ENCODE data around the gene TM9SF4. TPM values are rescaled to one million over a fixed set of nuclear protein-coding genes. Genes with fewer than 3 reads are reported as not detected.

The TM9SF4 gene
- total RNA-seq, 2 donors from 2014 or later = 77.2 to 84.8 TPM

GRCh38 chr20:32078791-32079190, 30.7 kb upstream of the TM9SF4 start:
- Mint-ChIP-seq H3K27me3 (ENCODE audit: insufficient read depth) (peaks cover 14% of the 10 kb centered on the region), H3K4me1 (no peaks in the 10 kb centered on the region), H3K36me3 (ENCODE audit: low read depth) (no peaks in the 10 kb centered on the region), H3K27ac (no peak overlapping the region), H3K9me3 (no peaks in the 10 kb centered on the region), H3K4me3 (no peak overlapping the region)
- no peak for DNase-seq
- H3K4me1 ChIP-seq (ENCODE audit: control insufficient read depth, insufficient read depth, low read length) = no peaks in the 10 kb centered on the region
- H3K4me3 ChIP-seq (ENCODE audit: low read length) = no peak overlapping the region
- no peak overlapping the region for H3K9ac ChIP-seq (ENCODE audit: extremely low read depth, low read length, poor library complexity, severe bottlenecking)
- TF ChIP-seq CTCF (conservative IDR thresholded peaks at IDR 0.05) = no peak
- H3K27me3 ChIP-seq (ENCODE audit: control insufficient read depth, insufficient read depth, low read length, poor library complexity, severe bottlenecking) = peaks cover 6% of the 10 kb centered on the region
- H3K27ac ChIP-seq (ENCODE audit: low read depth, low read length) = no peak overlapping the region
- no peaks in the 10 kb centered on the region for H3K36me3 ChIP-seq (ENCODE audit: control insufficient read depth, insufficient read depth, low read length)
- H3K9me3 ChIP-seq (ENCODE audit: control insufficient read depth, low read length) = no peaks in the 10 kb centered on the region

- H3K36me3 ChIP-seq (ENCODE audit: control insufficient read depth, insufficient read depth, low read length) = no peaks in the 10 kb centered on the region
- H3K9me3 ChIP-seq (ENCODE audit: control insufficient read depth, low read length) = no peaks in the 10 kb centered on the region
- Mint-ChIP-seq H3K4me1 (no peaks in the 10 kb centered on the region), H3K27ac (no peak overlapping the region), H3K27me3 (ENCODE audit: insufficient read depth) (peaks cover 14% of the 10 kb centered on the region), H3K9me3 (no peaks in the 10 kb centered on the region), H3K36me3 (ENCODE audit: low read depth) (no peaks in the 10 kb centered on the region), H3K4me3 (no peak overlapping the region)
- H3K9ac ChIP-seq (ENCODE audit: extremely low read depth, low read length, poor library complexity, severe bottlenecking) = no peak overlapping the region
- H3K27ac ChIP-seq (ENCODE audit: low read depth, low read length) = no peak overlapping the region
- WGBS, 2 experiments (ENCODE audit: insufficient coverage in 1 of 2, insufficient read length in 1 of 2) = 81 to 89% methylated on average over 5 to 8 of the region's 8 CpGs
- no peak for TF ChIP-seq CTCF (conservative IDR thresholded peaks at IDR 0.05)
- H3K27me3 ChIP-seq (ENCODE audit: control insufficient read depth, insufficient read depth, low read length, poor library complexity, severe bottlenecking) = peaks cover 6% of the 10 kb centered on the region
- DNase-seq = no peak
- no peaks in the 10 kb centered on the region for H3K4me1 ChIP-seq (ENCODE audit: control insufficient read depth, insufficient read depth, low read length)
- H3K4me3 ChIP-seq (ENCODE audit: low read length) = no peak overlapping the region
Measured at GRCh38 chr20:32079655-32080109, 29.8 kb upstream of the TM9SF4 start.

DNA sequence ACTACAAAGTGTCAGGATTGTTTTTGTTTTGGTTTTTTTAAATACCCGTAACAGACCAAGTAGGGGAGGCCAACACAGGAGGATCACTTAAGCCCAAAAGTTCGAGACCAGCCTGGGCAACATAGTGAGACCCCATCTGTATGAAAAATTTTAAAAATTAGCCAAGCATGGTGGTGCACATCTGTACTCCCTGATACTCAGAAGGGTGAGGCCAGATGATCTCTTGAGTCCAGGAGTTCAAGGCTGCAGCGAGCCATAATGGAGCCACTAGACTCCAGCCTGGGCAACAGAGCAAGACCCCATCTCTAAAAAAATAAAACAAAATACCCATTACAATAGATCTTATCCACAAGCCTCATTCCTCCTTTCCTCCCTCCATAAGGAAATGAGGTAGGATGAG, 28.7 kb upstream of the TM9SF4 start:
- no peak overlapping the region for H3K27ac ChIP-seq (ENCODE audit: low read depth, low read length)
- Mint-ChIP-seq H3K27me3 (ENCODE audit: insufficient read depth) (peaks cover 6% of the 10 kb centered on the region), H3K4me1 (no peaks in the 10 kb centered on the region), H3K27ac (no peak overlapping the region), H3K36me3 (ENCODE audit: low read depth) (no peaks in the 10 kb centered on the region), H3K9me3 (no peaks in the 10 kb centered on the region), H3K4me3 (no peak overlapping the region)
- H3K36me3 ChIP-seq (ENCODE audit: control insufficient read depth, insufficient read depth, low read length) = no peaks in the 10 kb centered on the region
- H3K9me3 ChIP-seq (ENCODE audit: control insufficient read depth, low read length) = no peaks in the 10 kb centered on the region
- H3K9ac ChIP-seq (ENCODE audit: extremely low read depth, low read length, poor library complexity, severe bottlenecking) = no peak overlapping the region
- no peak for DNase-seq
- H3K4me3 ChIP-seq (ENCODE audit: low read length) = no peak overlapping the region
- no peak for TF ChIP-seq CTCF (conservative IDR thresholded peaks at IDR 0.05)
- 50 to 55% methylated on average over 2 to 3 of the region's 3 CpGs for WGBS, 2 experiments (ENCODE audit: insufficient coverage in 1 of 2, insufficient read length in 1 of 2)
- peaks cover 6% of the 10 kb centered on the region for H3K27me3 ChIP-seq (ENCODE audit: control insufficient read depth, insufficient read depth, low read length, poor library complexity, severe bottlenecking)
- H3K4me1 ChIP-seq (ENCODE audit: control insufficient read depth, insufficient read depth, low read length) = no peaks in the 10 kb centered on the region

Measured in endodermal cell (in vitro differentiated cells).